NB4 (cell line): ENCODE results near the gene THOC5.

Experiments
- CTCF ChIP-seq: IDR thresholded peaks from one replicate; pipeline ENCODE4 v1.5.1; 2012; ENCODE audit warnings: low read depth, low read length
- MYC ChIP-seq: IDR thresholded peaks from 2 replicates; pipeline ENCODE4 v1.6.1; 2011; ENCODE audit warnings: low read depth, low read length
- POLR2A ChIP-seq: IDR thresholded peaks from 2 replicates; pipeline ENCODE4 v1.6.1; 2011; ENCODE audit warnings: mild to moderate bottlenecking; ENCODE audit not compliant: insufficient read length; ENCODE audit errors: extremely low read depth

GRCh38 chr22:29459773-29460172, 93.8 kb downstream of the THOC5 start:
- TF ChIP-seq CTCF (no peak), MYC (no peak), POLR2A (no peak)
